ENCODE data around the gene GYS1.

Gene GYS1

DNA sequence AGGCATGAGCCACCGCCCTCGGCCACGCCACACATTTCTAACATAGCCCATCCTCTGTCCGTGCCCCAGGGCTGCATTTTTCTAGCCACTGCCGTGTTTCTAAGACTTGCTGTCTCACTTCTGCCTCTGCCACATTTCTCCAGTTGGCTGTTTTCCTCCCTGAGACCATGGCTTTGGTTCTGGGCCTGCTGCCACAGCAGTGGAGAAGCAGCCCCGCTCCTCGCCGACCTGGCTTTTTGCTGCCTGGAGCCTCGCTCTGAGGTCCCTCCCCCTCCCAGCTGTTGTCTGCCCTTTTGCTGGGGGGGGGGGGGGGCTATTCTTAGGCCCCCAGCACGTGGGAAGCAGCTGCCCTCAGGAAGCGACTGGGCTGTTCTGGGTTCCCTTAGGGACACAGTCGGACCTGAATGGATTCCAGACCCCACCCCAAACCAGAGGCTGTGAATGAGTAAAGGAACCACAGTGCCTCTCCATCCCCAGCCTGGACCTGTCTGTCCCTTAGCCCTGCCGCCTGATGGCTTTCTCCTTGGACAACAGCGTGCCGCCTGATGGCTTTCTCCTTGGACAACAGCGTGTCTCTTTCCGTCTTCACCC is 3.3 kb downstream of the GYS1 start:
- no peak overlapping the region for H3K4me3 ChIP-seq (replicated peaks in 1 of 2; ENCODE audit: low read depth in 2 of 2, low read length in 2 of 2)
- no peak for DNase-seq (ENCODE audit: low read depth in 2 of 2)
- TF ChIP-seq CTCF (IDR thresholded peaks at IDR 0.05; ENCODE audit: low read depth, low read length) = no peak

GRCh38 chr19:48988860-48989259 is 4.2 kb downstream of the GYS1 start:
- DNase-seq (ENCODE audit: low read depth in 2 of 2) = no peak
- no peak for TF ChIP-seq CTCF (IDR thresholded peaks at IDR 0.05; ENCODE audit: low read depth, low read length)
- H3K4me3 ChIP-seq (replicated peaks in 1 of 2; ENCODE audit: low read depth in 2 of 2, low read length in 2 of 2) = no peak overlapping the region

DNA sequence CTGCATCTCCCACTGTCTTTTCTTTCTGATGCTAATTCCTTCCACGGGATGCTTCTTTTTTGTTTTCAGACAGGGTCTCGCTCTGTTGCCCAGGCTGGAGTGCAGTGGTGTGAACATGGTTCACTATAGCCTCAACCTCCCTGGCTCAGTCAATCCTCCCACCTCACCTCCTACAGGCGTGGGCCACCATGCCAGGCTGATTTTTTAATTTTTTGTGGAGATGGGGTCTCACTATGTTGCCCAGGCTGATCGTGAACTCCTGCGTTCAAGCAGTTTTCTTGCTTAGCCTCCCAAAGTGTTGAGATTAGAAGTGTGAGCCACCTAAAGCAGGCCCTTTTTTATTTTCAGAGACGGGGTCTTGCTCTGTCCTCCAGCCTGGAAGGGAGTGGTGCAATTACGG is 4.8 kb downstream of the GYS1 start:
- DNase-seq (ENCODE audit: low read depth in 2 of 2) = no peak
- no peak for TF ChIP-seq CTCF (IDR thresholded peaks at IDR 0.05; ENCODE audit: low read depth, low read length)
- no peak overlapping the region for H3K4me3 ChIP-seq (replicated peaks in 1 of 2; ENCODE audit: low read depth in 2 of 2, low read length in 2 of 2)

DNA sequence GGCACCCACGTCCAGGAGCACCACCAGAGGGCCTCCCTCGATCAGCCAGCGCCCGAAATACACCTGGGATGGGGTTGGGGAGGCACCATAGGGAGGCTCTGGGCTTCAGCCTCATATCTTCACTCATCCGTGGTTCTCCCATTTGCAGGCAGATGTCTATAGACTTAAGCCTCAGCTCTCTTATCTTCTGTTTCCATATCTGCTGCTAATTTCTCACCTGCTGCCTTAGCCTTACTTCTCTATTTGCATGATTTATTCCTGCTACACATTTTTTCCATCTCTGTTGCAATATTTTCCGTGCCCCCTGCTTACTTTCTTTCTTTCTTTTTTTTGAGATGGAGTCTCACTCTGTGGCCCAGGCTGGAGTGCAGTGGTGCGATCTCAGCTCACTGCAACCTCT is 5.8 kb downstream of the GYS1 start:
- TF ChIP-seq CTCF (IDR thresholded peaks at IDR 0.05; ENCODE audit: low read depth, low read length) = no peak
- no peak for DNase-seq (ENCODE audit: low read depth in 2 of 2)
- no peak overlapping the region for H3K4me3 ChIP-seq (replicated peaks in 1 of 2; ENCODE audit: low read depth in 2 of 2, low read length in 2 of 2)

DNA sequence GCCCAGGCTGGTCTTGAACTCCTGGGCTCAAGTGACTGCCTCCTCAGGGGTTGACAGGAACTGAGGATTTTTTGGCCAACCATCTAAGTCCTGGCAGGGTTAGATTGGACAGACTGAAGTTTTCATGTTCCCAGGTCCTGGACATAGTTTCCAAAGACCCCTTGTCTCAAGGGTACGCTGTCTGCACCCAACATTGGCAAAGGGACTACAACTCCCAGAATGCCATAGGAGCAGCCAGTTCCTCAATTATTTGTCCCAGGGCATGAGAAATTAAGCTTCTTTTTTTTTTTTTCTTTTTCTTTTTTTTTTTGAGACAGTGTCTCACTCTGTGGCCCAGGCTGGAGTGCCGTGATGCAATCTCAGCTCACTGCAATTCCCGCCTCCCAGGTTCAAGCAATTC is 6.9 kb downstream of the GYS1 start:
- H3K4me3 ChIP-seq (replicated peaks in 1 of 2; ENCODE audit: low read depth in 2 of 2, low read length in 2 of 2) = no peak overlapping the region
- TF ChIP-seq CTCF (IDR thresholded peaks at IDR 0.05; ENCODE audit: low read depth, low read length) = no peak
- DNase-seq (ENCODE audit: low read depth in 2 of 2) = no peak

DNA sequence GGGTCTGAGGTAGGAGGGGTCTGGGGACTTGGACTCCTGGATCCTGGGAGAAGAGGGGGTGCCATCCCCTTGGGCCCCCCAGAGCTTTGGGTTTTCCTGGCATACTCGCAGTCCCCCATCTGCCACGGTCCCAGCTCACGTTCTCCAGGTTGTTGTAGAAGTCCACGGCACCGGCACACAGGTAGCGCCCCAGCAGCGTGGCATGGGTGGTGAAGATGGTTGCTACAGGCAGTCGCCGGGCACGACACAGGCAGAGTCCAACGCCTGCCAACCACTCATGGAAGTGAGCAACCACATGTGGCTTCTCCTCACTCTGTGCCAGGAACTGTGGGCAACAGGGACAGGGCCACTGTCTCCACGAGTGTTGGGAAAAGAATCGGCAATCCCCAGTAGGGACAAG is 7.4 kb downstream of the GYS1 start:
- DNase-seq (ENCODE audit: low read depth in 2 of 2) = no peak
- TF ChIP-seq CTCF (IDR thresholded peaks at IDR 0.05; ENCODE audit: low read depth, low read length) = no peak
- no peak overlapping the region for H3K4me3 ChIP-seq (replicated peaks in 1 of 2; ENCODE audit: low read depth in 2 of 2, low read length in 2 of 2)

DNA sequence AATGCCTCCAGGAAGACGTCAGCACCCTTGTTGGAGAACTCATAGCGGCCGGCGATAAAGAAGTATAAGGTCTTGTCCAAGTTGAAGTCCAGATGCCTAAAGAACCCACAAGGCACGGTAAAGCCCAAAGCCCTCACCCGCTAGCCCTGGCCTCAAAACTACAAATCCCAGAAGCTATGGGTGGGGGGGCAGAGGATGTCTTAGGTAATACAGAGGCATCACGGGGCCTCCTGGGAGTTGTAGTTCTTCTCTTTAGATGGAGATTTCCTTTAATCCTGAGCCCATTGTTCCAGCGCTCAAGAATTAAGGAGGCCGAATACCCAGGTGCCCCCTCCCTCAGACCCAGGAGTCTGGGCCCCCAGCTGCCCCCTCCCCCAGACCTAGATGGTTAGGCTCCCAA is 10.8 kb downstream of the GYS1 start:
- no peak for DNase-seq (ENCODE audit: low read depth in 2 of 2)
- no peak for TF ChIP-seq CTCF (IDR thresholded peaks at IDR 0.05; ENCODE audit: low read depth, low read length)
- no peak overlapping the region for H3K4me3 ChIP-seq (replicated peaks in 1 of 2; ENCODE audit: low read depth in 2 of 2, low read length in 2 of 2)

Measured in cardiac fibroblast (primary cell).